ENCODE data around the gene MRPL24.

GRCh38 chr1:156689953-156690674, 50.8 kb downstream of the MRPL24 start:
- TF ChIP-seq KDM2A (CRISPR knock-in tag; IDR thresholded peaks at IDR 0.05; ENCODE audit: borderline replicate concordance, low read depth) (no peak), CTCF (CRISPR knock-in tag; IDR thresholded peaks at IDR 0.05) (no peak), MXI1 (IDR thresholded peaks at IDR 0.05; ENCODE audit: borderline replicate concordance, low read depth, low read length) (no peak), ZNF142 (CRISPR knock-in tag; IDR thresholded peaks at IDR 0.05) (no peak), XRCC5 (optimal IDR thresholded peaks at IDR 0.05; ENCODE audit: low read length) (no peak), PAXIP1 (CRISPR knock-in tag; conservative IDR thresholded peaks at IDR 0.05) (no peak), POLR2A (IDR thresholded peaks at IDR 0.05; ENCODE audit: insufficient read depth in 1 of 2, low read depth in 2 of 2, low read length in 2 of 2) (no peak), U2AF1 (optimal IDR thresholded peaks at IDR 0.05; ENCODE audit: low read depth, low read length) (no peak), KDM5A (IDR thresholded peaks at IDR 0.05; ENCODE audit: borderline replicate concordance, low read length) (no peak), IRF2 (CRISPR knock-in tag; IDR thresholded peaks at IDR 0.05) (no peak)

Measured in HepG2 (cell line).